ENCODE data around the gene CRMP1. TPM values are rescaled to one million over a fixed set of nuclear protein-coding genes. Genes with fewer than 3 reads are reported as not detected.

The CRMP1 gene
- total RNA-seq, 6 experiments from 2014 or later: 0.09 to 0.31 (median 0.10) TPM; not detected in 3

- Histone ChIP-seq H3K4me1 (no peaks in the 10 kb centered on the region), H3K27ac (no peak overlapping the region), H3K9me3 (no peaks in the 10 kb centered on the region), H3K27me3 (no peaks in the 10 kb centered on the region), H3K36me3 (no peaks in the 10 kb centered on the region), H3K4me3 (no peak overlapping the region)
- intact Hi-C loops (cut with DNase I): no loop called here
- DNase-seq (no peak), ATAC-seq (no peak)
- 18% methylated on average over 3 of the region's 4 CpGs for WGBS (ENCODE audit: insufficient coverage, low coverage, low lambda C conversion rate, missing lambda C conversion rate)
- no peak for TF ChIP-seq CTCF (IDR thresholded peaks at IDR 0.05)
These were observed 40.2 kb upstream of the CRMP1 start for GRCh38 chr4:5933116-5933515.

- no peak for ATAC-seq
- no peaks in the 10 kb centered on the region for H3K9me3 ChIP-seq
- no peak overlapping the region for H3K4me3 ChIP-seq
- DNase-seq: no peak
- no peak overlapping the region for H3K27ac ChIP-seq
- no peaks in the 10 kb centered on the region for H3K36me3 ChIP-seq
- WGBS (ENCODE audit: insufficient coverage, low coverage, low lambda C conversion rate, missing lambda C conversion rate): 45% methylated on average over 9 of the region's 12 CpGs
- intact Hi-C loops (cut with DNase I): no loop called here
- no peaks in the 10 kb centered on the region for H3K4me1 ChIP-seq
- no peak for TF ChIP-seq CTCF (IDR thresholded peaks at IDR 0.05)
- no peak for TF ChIP-seq POLR2A (IDR thresholded peaks at IDR 0.05)
- no peaks in the 10 kb centered on the region for H3K27me3 ChIP-seq
These were observed 39.2 kb upstream of the CRMP1 start for GRCh38 chr4:5932035-5932568.

- Histone ChIP-seq H3K9me3 (no peaks in the 10 kb centered on the region), H3K36me3 (no peaks in the 10 kb centered on the region), H3K27ac (no peak overlapping the region), H3K27me3 (no peaks in the 10 kb centered on the region), H3K4me1 (no peaks in the 10 kb centered on the region), H3K4me3 (no peak overlapping the region)
- WGBS (ENCODE audit: insufficient coverage, low coverage, low lambda C conversion rate, missing lambda C conversion rate): 47% methylated on average over 9 of the region's 9 CpGs
- TF ChIP-seq CTCF (IDR thresholded peaks at IDR 0.05) (no peak), POLR2A (IDR thresholded peaks at IDR 0.05) (no peak)
- intact Hi-C loops (cut with DNase I): no loop called here
- DNase-seq (no peak), ATAC-seq (no peak)
These were observed 38.6 kb upstream of the CRMP1 start for GRCh38 chr4:5931526-5931925.

- Histone ChIP-seq H3K9me3 (no peaks in the 10 kb centered on the region), H3K4me3 (no peak overlapping the region), H3K36me3 (no peaks in the 10 kb centered on the region), H3K4me1 (no peaks in the 10 kb centered on the region), H3K27me3 (no peaks in the 10 kb centered on the region), H3K27ac (no peak overlapping the region)
- DNase-seq: no peak
- 59% methylated on average over 6 of the region's 7 CpGs for WGBS (ENCODE audit: insufficient coverage, low coverage, low lambda C conversion rate, missing lambda C conversion rate)
- intact Hi-C loops (cut with DNase I): no loop called here
- no peak for TF ChIP-seq CTCF (IDR thresholded peaks at IDR 0.05)
- no peak for TF ChIP-seq POLR2A (IDR thresholded peaks at IDR 0.05)
- no peak for ATAC-seq
These were observed 38.0 kb upstream of the CRMP1 start for GRCh38 chr4:5930876-5931275.

- no peaks in the 10 kb centered on the region for H3K36me3 ChIP-seq
- DNase-seq: no peak
- no peak overlapping the region for H3K27ac ChIP-seq
- H3K9me3 ChIP-seq: no peaks in the 10 kb centered on the region
- H3K4me1 ChIP-seq: no peaks in the 10 kb centered on the region
- intact Hi-C loops (cut with DNase I): no loop called here
- ATAC-seq: no peak
- H3K27me3 ChIP-seq: no peaks in the 10 kb centered on the region
- no peak overlapping the region for H3K4me3 ChIP-seq
- 68% methylated on average over 7 of the region's 8 CpGs for WGBS (ENCODE audit: insufficient coverage, low coverage, low lambda C conversion rate, missing lambda C conversion rate)
- TF ChIP-seq CTCF (IDR thresholded peaks at IDR 0.05) (no peak), POLR2A (IDR thresholded peaks at IDR 0.05) (no peak)
These were observed 37.6 kb upstream of the CRMP1 start for GRCh38 chr4:5930456-5930855.
